K562 (cell line): Measurements from ENCODE around the gene PHLDB2. TPM values are rescaled to one million over a fixed set of nuclear protein-coding genes. Genes with fewer than 3 reads are reported as not detected.

ENCODE experiments used
- ATAC-seq: fragments of 200-7000 bp; cut with Tn5 transposase; 3 replicates; pipeline ENCODE4 v1.9.1; 2020; ENCODE audit warnings: moderate library complexity
- BruUV-seq: library from RNA; stranded (reverse); fragments of 400-500 nt; replicated peaks from 2 replicates; lab custom pipeline; 2021; lab: Mats Ljungman, UMichigan
- CTCF ChIA-PET: fragments of 300-600 bp; formaldehyde crosslinking; extraction: SDS; loops from one replicate; lab custom pipeline; 2021; ENCODE audit warnings: low intra/inter-chr PET ratio; lab: Yijun Ruan, JAX
- POLR2A ChIA-PET: fragments of 300-600, 350-650 bp; sonication (Branson Sonifier 250); formaldehyde crosslinking; extraction: SDS; loops from one replicate; lab custom pipeline; 2021; ENCODE audit warnings: antibody characterized with exemption, inconsistent platforms; lab: Yijun Ruan, JAX
- DNase-seq, 4 experiments: peaks; one replicate each; pipeline versions ENCODE4 v3.0.0 to v3.0.0-alpha.2; 2011 to 2018; ENCODE audit warnings: low spot score in 3 of 4, mixed read lengths in 3 of 4; ENCODE audit errors: extremely low read depth in 1 of 4
- FAIRE-seq: peaks from 2 replicates; lab custom pipeline; 2011; peaks lifted over from hg19 to GRCh38; lab: Jason Lieb, UNC
- H2AFZ ChIP-seq: 2 replicates; pipeline ENCODE4 v1.6.0; 2011; ENCODE audit warnings: low read depth, low read length, control low read depth, inconsistent platforms
- H3K27ac ChIP-seq: fragments of 200-600 bp; 3 replicates; pipeline ENCODE4 v1.8.0; 2011; ENCODE audit warnings: low read depth, mild to moderate bottlenecking, control low read depth, inconsistent platforms, low read length, moderate library complexity, mixed read lengths; ENCODE audit errors: extremely low read depth
- H3K27me3 ChIP-seq, 2 experiments: fragments of 300-600 bp in 1 of 2; 2 replicates in 1 of 2; 3 replicates in 1 of 2; pipeline versions ENCODE4 v1.6.0 to v1.8.0; 2011; ENCODE audit warnings: inconsistent platforms in 2 of 2, low read length in 2 of 2, mild to moderate bottlenecking in 1 of 2, mixed read lengths in 1 of 2, moderate library complexity in 1 of 2; ENCODE audit not compliant: control insufficient read depth in 2 of 2, insufficient read depth in 2 of 2
- H3K36me3 ChIP-seq: fragments of 300-600 bp; 3 replicates; pipeline ENCODE4 v1.8.0; 2011; ENCODE audit warnings: mild to moderate bottlenecking, low read length, inconsistent platforms; ENCODE audit not compliant: control insufficient read depth, insufficient read depth
- H3K4me1 ChIP-seq, 2 experiments: fragments of 200-600 bp in 1 of 2; replicated peaks in 1 of 2; 2 replicates in 1 of 2; 3 replicates in 1 of 2; pipeline versions ENCODE4 v1.5.1 to v1.8.0; 2011; ENCODE audit warnings: inconsistent platforms in 2 of 2, low read length in 2 of 2, mild to moderate bottlenecking in 1 of 2, mixed read lengths in 1 of 2, moderate library complexity in 1 of 2; ENCODE audit not compliant: control insufficient read depth in 2 of 2, insufficient read depth in 2 of 2
- H3K4me2 ChIP-seq: 2 replicates; pipeline ENCODE4 v1.6.1; 2011; ENCODE audit warnings: low read length, control low read depth, inconsistent platforms, mixed read lengths; ENCODE audit not compliant: insufficient read depth
- H3K4me3 ChIP-seq: fragments of 200-600 bp; sonication (generic), shearing (Covaris generic); 2 replicates; pipeline ENCODE4 v1.5.1; 2016; ENCODE audit warnings: control low read depth, inconsistent platforms
- H3K79me2 ChIP-seq: fragments of 200-600 bp; 3 replicates; pipeline ENCODE4 v1.8.0; 2011; ENCODE audit warnings: low read length, inconsistent platforms; ENCODE audit not compliant: control insufficient read depth, insufficient read depth
- H3K9ac ChIP-seq, 2 experiments: 2 replicates each; pipeline versions ENCODE4 v1.6.0 to v1.6.1; 2011; ENCODE audit warnings: low read depth in 2 of 2, low read length in 2 of 2, control low read depth in 1 of 2, inconsistent platforms in 1 of 2, mild to moderate bottlenecking in 1 of 2, mixed read lengths in 1 of 2; ENCODE audit not compliant: insufficient read depth in 1 of 2
- H3K9me1 ChIP-seq: one replicate; pipeline ENCODE4 v1.6.0; 2011; ENCODE audit warnings: inconsistent platforms, mild to moderate bottlenecking, low read length, moderate library complexity; ENCODE audit not compliant: control insufficient read depth, insufficient read depth
- H3K9me3 ChIP-seq: replicated peaks from 2 replicates; pipeline ENCODE4 v1.5.1; 2011; ENCODE audit warnings: low read depth, low read length, inconsistent platforms; ENCODE audit not compliant: control insufficient read depth, insufficient read depth
- H4K20me1 ChIP-seq: replicated peaks from 2 replicates; pipeline ENCODE4 v1.6.1; 2011; ENCODE audit warnings: low read length, inconsistent platforms, mixed read lengths; ENCODE audit not compliant: control insufficient read depth, insufficient read depth
- ARID1B ChIP-seq: fragments of 450-650 bp; IDR thresholded peaks from 2 replicates; pipeline ENCODE4 v1.6.1; 2016; ENCODE audit warnings: antibody characterized with exemption, mild to moderate bottlenecking, inconsistent platforms
- CREB3 ChIP-seq: fragments of 450-650 bp; conservative IDR thresholded peaks from 2 replicates; pipeline ENCODE4 v1.6.1; 2016; ENCODE audit warnings: missing genetic modification characterization, low read depth, mild to moderate bottlenecking, missing compliant biosample characterization, moderate library complexity
- HMGXB4 ChIP-seq: sonication (generic); formaldehyde crosslinking; IDR thresholded peaks from 2 replicates; pipeline ENCODE4 v1.8.1; 2023; ENCODE audit warnings: mild to moderate bottlenecking, missing genetic modification reagents
- MITF ChIP-seq: IDR thresholded peaks from 2 replicates; pipeline ENCODE4 v1.6.1; 2014; ENCODE audit warnings: antibody characterized with exemption
- NELFE ChIP-seq: IDR thresholded peaks from 2 replicates; pipeline ENCODE4 v1.6.1; 2011; ENCODE audit warnings: mild to moderate bottlenecking; ENCODE audit not compliant: insufficient read depth, insufficient read length
- SIRT6 ChIP-seq: IDR thresholded peaks from one replicate; pipeline ENCODE4 v1.6.1; 2012; ENCODE audit warnings: low read depth, mild to moderate bottlenecking, control low read depth, inconsistent platforms, low read length, moderate library complexity
- SMAD3 ChIP-seq: fragments of 450-650 bp; formaldehyde crosslinking; conservative IDR thresholded peaks from 2 replicates; pipeline ENCODE4 v1.4.0; 2020; ENCODE audit warnings: mild to moderate bottlenecking
- ZNF239 ChIP-seq: fragments of 250-450 bp; sonication (Bioruptor Pico); IDR thresholded peaks from 2 replicates; pipeline ENCODE4 v1.4.0; 2020; ENCODE audit warnings: mild to moderate bottlenecking
- ZNF551 ChIP-seq: fragments of 250-450 bp; sonication (Bioruptor Pico); IDR thresholded peaks from 2 replicates; pipeline ENCODE4 v1.5.0; 2021; ENCODE audit warnings: mild to moderate bottlenecking, moderate library complexity
- WGBS: fragments of 100-300 bp; shearing (Covaris generic); methylation state at CpG from one replicate; pipeline ENCODE4 v1.1.6; 2016; ENCODE audit warnings: low coverage, mixed read lengths; ENCODE audit not compliant: insufficient coverage; ENCODE audit errors: missing lambda C conversion rate; 5-methylcytosine and 5-hydroxymethylcytosine counted together
- in situ Hi-C: fragments of 300-500 bp; cut with MboI; formaldehyde crosslinking; loops from 4 replicates; pipeline ENCODE4 v1.15.0; 2018; ENCODE audit warnings: inconsistent platforms, mixed read lengths
- intact Hi-C: fragments of 100-400 bp; cut with micrococcal nuclease; formaldehyde crosslinking; loops from 2 replicates; pipeline ENCODE4 v1.14.2; 2022
- polyA plus RNA-seq, 8 experiments: library from polyadenylated mRNA; depleted of rRNA in 4 of 8; stranded (reverse) in 5 of 8; unstranded in 3 of 8; fragments of >200 nt; fragmentation: Nextera tagmentation in 2 of 8; fragmentation: Illumina TruSeq in 1 of 8; extraction: Ambion mirVana in 2 of 8; extraction: Trizol in 1 of 8; gene quantifications; 2 replicates each; pipeline versions ENCODE4 v1.2.1 to v1.2.3, GENCODE V29; 2011 to 2014; ENCODE audit warnings: inconsistent platforms in 1 of 8, missing spikeins in 1 of 8
- total RNA-seq, 7 experiments: library from RNA; depleted of rRNA in 6 of 7; stranded (reverse); fragments of >200 nt in 6 of 7; fragmentation: Illumina TruSeq in 2 of 7; extraction: Trizol in 2 of 7; gene quantifications; 2 replicates each; pipeline versions ENCODE4 v1.2.1 to v1.2.3, GENCODE V29; 2011 to 2021; ENCODE audit warnings: low replicate concordance in 1 of 7

PHLDB2 gene
- total and polyA plus RNA-seq, 9 of the 15 experiments (the other 6 are each of a cell fraction or from before 2014, with no cell fraction given): 0.04 TPM; not detected in 8

DNA sequence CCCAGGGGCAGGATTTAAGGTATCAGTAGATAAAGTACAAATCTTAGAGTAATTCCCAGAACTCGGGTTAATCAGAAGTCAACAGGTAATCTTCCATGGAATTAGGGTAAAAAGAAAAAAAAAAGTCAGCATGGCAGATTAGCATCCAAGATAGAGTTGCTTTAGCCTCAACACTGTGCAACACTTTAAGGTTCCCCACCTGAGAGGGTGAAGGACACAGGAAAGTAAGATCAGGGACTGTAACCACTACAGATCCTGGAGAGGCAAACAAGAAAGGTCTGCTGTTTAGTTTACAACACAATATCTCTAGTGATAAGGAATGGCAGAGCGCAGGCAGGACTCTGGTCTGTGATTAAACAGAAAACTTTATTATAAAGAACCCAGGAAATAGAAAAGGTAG is 4.1 kb upstream of the PHLDB2 start:
- H3K4me1 ChIP-seq: peaks cover 0 to 7% of the 10 kb centered on the region in 2 experiments; a peak in 1 of 5 replicates
- FAIRE-seq (no peak), ATAC-seq (no peak)
- no peak overlapping the region for H3K9ac ChIP-seq
- no peaks in the 10 kb centered on the region for H3K79me2 ChIP-seq
- H3K9me1 ChIP-seq: no peaks in the 10 kb centered on the region
- peaks cover 0 to 2% of the 10 kb centered on the region in 2 experiments; a peak in 2 of 5 replicates for H3K27me3 ChIP-seq
- no peaks in the 10 kb centered on the region for H4K20me1 ChIP-seq
- no peak overlapping the region for H3K4me2 ChIP-seq
- no peak overlapping the region for H3K27ac ChIP-seq
- H2AFZ ChIP-seq: no peak overlapping the region
- no peaks in the 10 kb centered on the region for H3K36me3 ChIP-seq
- H3K9me3 ChIP-seq: no peaks in the 10 kb centered on the region
- TF ChIP-seq ZNF239 (CRISPR knock-in tag): no peak
- no peak for TF ChIP-seq MITF
- TF ChIP-seq ZNF551 (CRISPR knock-in tag): no peak
- TF ChIP-seq CREB3 (tag): no peak
- no peak for TF ChIP-seq HMGXB4 (CRISPR knock-in tag)
- TF ChIP-seq SMAD3 (CRISPR knock-in tag): no peak
- no peak for TF ChIP-seq NELFE
- TF ChIP-seq ARID1B: no peak
- no peak for TF ChIP-seq SIRT6
- TF ChIP-seq, all 486 proteins: peak for 0
- BruUV-seq: no TSS peak
- ChIA-PET CTCF (no interaction called here), POLR2A (no interaction called here)
- in situ Hi-C loops (no loop called here), intact Hi-C loops (no loop called here)
- 0% methylated on average over 2 of the region's 2 CpGs for WGBS
- DNase-seq: no peak
- H3K4me3 ChIP-seq: no peak overlapping the region
